ENCODE measurements around the gene YKT6.

Gene YKT6

GRCh38 chr7:44251881-44252280 is 51.1 kb downstream of the YKT6 start:
- no peak overlapping the region for H3K4me3 ChIP-seq (ENCODE audit: low read length)
- DNase-seq (ENCODE audit: low read depth), result no peak
- no peak for TF ChIP-seq CTCF (conservative IDR thresholded peaks at IDR 0.05; ENCODE audit: low read depth, low read length)

- TF ChIP-seq CTCF (conservative IDR thresholded peaks at IDR 0.05; ENCODE audit: low read depth, low read length), result no peak
- no peak overlapping the region for H3K4me3 ChIP-seq (ENCODE audit: low read length)
Observed at GRCh38 chr7:44256459-44256858, 55.7 kb downstream of the YKT6 start.

GRCh38 chr7:44257213-44257612 is 56.4 kb downstream of the YKT6 start:
- DNase-seq (ENCODE audit: low read depth), result no peak
- no peak overlapping the region for H3K4me3 ChIP-seq (ENCODE audit: low read length)
- no peak for TF ChIP-seq CTCF (conservative IDR thresholded peaks at IDR 0.05; ENCODE audit: low read depth, low read length)

More at GRCh38 chr7:44256459-44256858, 55.7 kb downstream of the YKT6 start:
- DNase-seq (ENCODE audit: low read depth), result no peak

GRCh38 chr7:44257618-44258422 is 57.0 kb downstream of the YKT6 start:
- peak; percentile 67 for DNase-seq (ENCODE audit: low read depth)
- peak; percentile 2 for TF ChIP-seq CTCF (conservative IDR thresholded peaks at IDR 0.05; ENCODE audit: low read depth, low read length)
- no peak overlapping the region for H3K4me3 ChIP-seq (ENCODE audit: low read length)

- DNase-seq (ENCODE audit: low read depth), result no peak
- TF ChIP-seq CTCF (conservative IDR thresholded peaks at IDR 0.05; ENCODE audit: low read depth, low read length), result no peak
- no peak overlapping the region for H3K4me3 ChIP-seq (ENCODE audit: low read length)
Observed at GRCh38 chr7:44258423-44258760, 57.6 kb downstream of the YKT6 start.

- H3K4me3 ChIP-seq (ENCODE audit: low read length), result no peak overlapping the region
- TF ChIP-seq CTCF (conservative IDR thresholded peaks at IDR 0.05; ENCODE audit: low read depth, low read length), result no peak
- no peak for DNase-seq (ENCODE audit: low read depth)
Observed at GRCh38 chr7:44258865-44259546, 58.2 kb downstream of the YKT6 start.

Data from retinal pigment epithelial cell (primary cell).